ENCODE results near the gene CUL5. TPM values are rescaled to one million over a fixed set of nuclear protein-coding genes. Genes with fewer than 3 reads are reported as not detected.

The CUL5 gene
- total and polyA plus RNA-seq, 2 of the 4 experiments (the other 2 are of a cell fraction), result 8.8 to 31.0 TPM

DNA sequence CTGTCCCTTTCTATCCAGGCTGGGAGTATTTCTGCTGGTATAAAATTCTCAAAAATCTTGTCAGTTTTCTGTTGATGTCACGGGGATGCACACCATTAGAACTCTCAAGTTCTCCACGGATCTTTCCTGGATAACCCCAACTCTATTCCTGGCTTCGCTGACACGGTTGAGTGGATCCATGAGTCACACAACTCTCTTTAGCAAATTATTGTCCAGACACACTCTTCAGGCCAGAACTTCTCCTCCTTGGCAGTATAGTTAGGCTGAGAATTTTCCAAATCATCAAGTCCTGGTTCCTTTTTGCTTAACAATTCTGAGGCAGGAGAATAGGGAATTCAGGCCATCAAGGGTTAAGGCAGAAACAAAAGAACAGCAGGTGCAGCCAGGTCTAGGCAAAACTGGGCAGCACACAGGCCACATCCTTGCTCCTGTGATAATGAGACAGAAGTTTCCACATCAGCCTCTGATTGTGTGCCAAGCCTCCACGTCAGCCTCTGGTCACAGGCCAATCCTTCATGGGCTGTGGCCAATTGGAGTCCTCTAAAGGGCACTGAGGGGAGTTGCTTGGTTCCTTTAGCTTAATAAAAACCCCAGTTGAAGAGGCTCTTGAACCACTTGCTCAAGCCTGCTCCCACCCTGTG is 106.9 kb downstream of the CUL5 start:
- in situ Hi-C loops (cut with MboI; ENCODE audit: low sequenced_read_pairs), result loop anchor here (5.0 kb wide), 1 partner anchor 537 kb away; no protein-coding TSS in a partner anchor
- CTCF ChIA-PET, result no interaction called here
- no TSS peak for BruUV-seq (replicated peaks)

More for the DNA sequence above, 106.9 kb downstream of the CUL5 start:
- Histone ChIP-seq H2BK120ac (ENCODE audit: low read depth, low read length) (no peak overlapping the region), H2AK5ac (ENCODE audit: low read depth, low read length) (no peak overlapping the region; the same call in 1 of the 2 replicates), H3K9me3 (ENCODE audit: control insufficient read depth, insufficient read depth, low read length) (no peaks in the 10 kb centered on the region), H3K4me2 (ENCODE audit: low read depth, low read length) (no peak overlapping the region), H3K79me1 (ENCODE audit: low read depth in 1 of 2, low read length in 2 of 2) (no peaks in the 10 kb centered on the region), H2AFZ (replicated peaks; ENCODE audit: low read length, poor library complexity) (peak overlapping the region; percentile 35), H3K27ac (ENCODE audit: insufficient read depth, low read length) (no peak overlapping the region), H2BK20ac (ENCODE audit: low read depth, low read length) (no peak overlapping the region), H3K56ac (ENCODE audit: extremely low read depth, insufficient read depth, low read length) (no peak overlapping the region), H3K36me3 (ENCODE audit: control insufficient read depth, insufficient read depth, low read length) (no peaks in the 10 kb centered on the region), H2BK15ac (ENCODE audit: low read depth, low read length) (no peak overlapping the region), H3K4me3 (ENCODE audit: insufficient read depth, low read depth, low read length) (no peak overlapping the region), H4K91ac (ENCODE audit: insufficient read depth, low read depth, low read length) (no peak overlapping the region), H4K20me1 (ENCODE audit: insufficient read depth, low read length) (no peaks in the 10 kb centered on the region), H4K8ac (ENCODE audit: low read depth in 2 of 2, low read length in 2 of 2) (peak overlapping the region in 1 of 2 experiments; percentile 8; a peak in 1 of 4 replicates), H3K27me3 (ENCODE audit: control insufficient read depth, insufficient read depth, low read length) (no peaks in the 10 kb centered on the region), H3K4ac (ENCODE audit: low read depth, low read length) (no peak overlapping the region), H2BK5ac (ENCODE audit: low read depth, low read length, poor library complexity, severe bottlenecking) (no peak overlapping the region), H4K5ac (ENCODE audit: low read depth, low read length) (no peak overlapping the region), H2AK9ac (replicated peaks; ENCODE audit: low read depth, low read length, poor library complexity) (peak overlapping the region; percentile 65), H3K23ac (ENCODE audit: low read depth, low read length) (no peak overlapping the region), H3K9ac (ENCODE audit: low read depth, low read length) (no peak overlapping the region), H3K4me1 (ENCODE audit: control insufficient read depth, insufficient read depth, low read length) (peaks cover 7% of the 10 kb centered on the region), H3K18ac (ENCODE audit: low read depth, low read length) (no peak overlapping the region), H3K14ac (replicated peaks; ENCODE audit: low read depth, low read length) (0 out of 2 replicates have a peak overlapping the region, but pooled peaks have one; percentile 39), H3K9me1 (ENCODE audit: insufficient read depth, low read length) (peaks cover 8% of the 10 kb centered on the region; the same call in 1 of the 2 replicates)
- intact Hi-C loops (cut with micrococcal nuclease) (no loop called here), dilution Hi-C loops (cut with HindIII; ENCODE audit: low sequenced_read_pairs, unreplicated experiment) (no loop called here)
- ATAC-seq (ENCODE audit: low read depth) (peak; percentile 74), DNase-seq (peak; percentile 89)
- 100% methylated on average over 1 of the region's 5 CpGs; no CpG with 5 or more reads in 1 of the 2 experiments for WGBS, 2 experiments (ENCODE audit: extremely low coverage in 2 of 2, insufficient read length in 1 of 2)
- POLR2A ChIA-PET (ENCODE audit: unreplicated experiment), result no interaction called here
- peak; percentile 73 for TF ChIP-seq CEBPB (IDR thresholded peaks at IDR 0.05; ENCODE audit: low read depth, low read length)
- TF ChIP-seq, protein P1, sequence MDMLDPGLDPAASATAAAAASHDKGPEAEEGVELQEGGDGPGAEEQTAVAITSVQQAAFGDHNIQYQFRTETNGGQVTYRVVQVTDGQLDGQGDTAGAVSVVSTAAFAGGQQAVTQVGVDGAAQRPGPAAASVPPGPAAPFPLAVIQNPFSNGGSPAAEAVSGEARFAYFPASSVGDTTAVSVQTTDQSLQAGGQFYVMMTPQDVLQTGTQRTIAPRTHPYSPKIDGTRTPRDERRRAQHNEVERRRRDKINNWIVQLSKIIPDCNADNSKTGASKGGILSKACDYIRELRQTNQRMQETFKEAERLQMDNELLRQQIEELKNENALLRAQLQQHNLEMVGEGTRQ (IDR thresholded peaks at IDR 0.05; ENCODE audit: low read depth, low read length), result no peak
- TF ChIP-seq MAZ (IDR thresholded peaks at IDR 0.05; ENCODE audit: borderline replicate concordance, low read depth, low read length), result no peak
- TF ChIP-seq SMC3 (IDR thresholded peaks at IDR 0.05; ENCODE audit: low read depth, low read length), result no peak
- TF ChIP-seq NFE2L2 (IDR thresholded peaks at IDR 0.05; ENCODE audit: low read depth, low read length), result no peak
- no peak for TF ChIP-seq BHLHE40 (IDR thresholded peaks at IDR 0.05; ENCODE audit: low read depth, low read length)
